ENCODE data around the gene RAB7A.

GRCh38 chr3:128823631-128824030, 97.6 kb downstream of the RAB7A start:
- TF ChIP-seq EZH2 (IDR thresholded peaks at IDR 0.05; ENCODE audit: low read length): no peak
- TF ChIP-seq, protein P1, sequence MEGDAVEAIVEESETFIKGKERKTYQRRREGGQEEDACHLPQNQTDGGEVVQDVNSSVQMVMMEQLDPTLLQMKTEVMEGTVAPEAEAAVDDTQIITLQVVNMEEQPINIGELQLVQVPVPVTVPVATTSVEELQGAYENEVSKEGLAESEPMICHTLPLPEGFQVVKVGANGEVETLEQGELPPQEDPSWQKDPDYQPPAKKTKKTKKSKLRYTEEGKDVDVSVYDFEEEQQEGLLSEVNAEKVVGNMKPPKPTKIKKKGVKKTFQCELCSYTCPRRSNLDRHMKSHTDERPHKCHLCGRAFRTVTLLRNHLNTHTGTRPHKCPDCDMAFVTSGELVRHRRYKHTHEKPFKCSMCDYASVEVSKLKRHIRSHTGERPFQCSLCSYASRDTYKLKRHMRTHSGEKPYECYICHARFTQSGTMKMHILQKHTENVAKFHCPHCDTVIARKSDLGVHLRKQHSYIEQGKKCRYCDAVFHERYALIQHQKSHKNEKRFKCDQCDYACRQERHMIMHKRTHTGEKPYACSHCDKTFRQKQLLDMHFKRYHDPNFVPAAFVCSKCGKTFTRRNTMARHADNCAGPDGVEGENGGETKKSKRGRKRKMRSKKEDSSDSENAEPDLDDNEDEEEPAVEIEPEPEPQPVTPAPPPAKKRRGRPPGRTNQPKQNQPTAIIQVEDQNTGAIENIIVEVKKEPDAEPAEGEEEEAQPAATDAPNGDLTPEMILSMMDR (optimal IDR thresholded peaks at IDR 0.05 in 1 of 3, IDR thresholded peaks at IDR 0.05 in 1 of 3, conservative IDR thresholded peaks at IDR 0.05 in 1 of 3; ENCODE audit: extremely low read depth in 1 of 3, insufficient read depth in 2 of 3, low read length in 3 of 3): no peak
